Adrenal gland (tissue), 19 donors: Measurements from ENCODE around the gene TCP11. TPM values are rescaled to one million over a fixed set of nuclear protein-coding genes. Genes with fewer than 3 reads are reported as not detected.

Source experiments
- DNase-seq, 7 donors: peaks; one replicate each; pipeline ENCODE4 v3.0.0-alpha.2; 2019 to 2020
- H3K27ac ChIP-seq, 5 donors: fragments of 200-600 bp; sonication (generic) in 4 of 5; 1 replicate in 3 of 5; 2 replicates in 2 of 5; pipeline versions ENCODE4 v1.5.1 to v1.8.0; 2016 to 2020; ENCODE audit warnings: mild to moderate bottlenecking in 1 of 5
- H3K27me3 ChIP-seq: fragments of 200-600 bp; 2 replicates; pipeline ENCODE4 v1.8.0; 2021
- H3K36me3 ChIP-seq, 2 donors: fragments of 200-600 bp; replicated peaks in 1 of 2; 1 replicate in 1 of 2; 2 replicates in 1 of 2; pipeline versions ENCODE4 v1.5.1 to v1.8.0; 2018 to 2022
- H3K4me1 ChIP-seq, 2 donors: fragments of 200-600 bp; replicated peaks in 1 of 2; 1 replicate in 1 of 2; 2 replicates in 1 of 2; pipeline versions ENCODE4 v1.5.1 to v1.8.0; 2018 to 2021
- H3K4me3 ChIP-seq, 4 donors: fragments of 200-600 bp; sonication (generic) in 3 of 4; one replicate each; pipeline ENCODE4 v1.5.1; 2016 to 2018
- H3K9me3 ChIP-seq, 3 donors: fragments of 200-600 bp; sonication (generic) in 1 of 3; replicated peaks in 1 of 3; 1 replicate in 2 of 3; 2 replicates in 1 of 3; pipeline versions ENCODE4 v1.5.1 to v1.8.0; 2016 to 2021
- CTCF ChIP-seq, 6 experiments: fragments of 450-650 bp in 4 of 6; fragments of 200-600 bp in 2 of 6; sonication (generic) in 1 of 6; IDR thresholded peaks; 1 replicate in 5 of 6; 2 replicates in 1 of 6; pipeline versions ENCODE4 v1.5.1 to v1.8.0; 2016 to 2021; ENCODE audit warnings: antibody characterized with exemption in 6 of 6, mild to moderate bottlenecking in 2 of 6, moderate library complexity in 1 of 6
- POLR2A ChIP-seq, 2 donors: fragments of 450-650 bp; IDR thresholded peaks; one replicate each; pipeline ENCODE4 v1.6.1; 2017; ENCODE audit warnings: antibody characterized with exemption in 2 of 2, mild to moderate bottlenecking in 2 of 2, moderate library complexity in 1 of 2
- WGBS, 4 donors: extraction: QIAGEN DNeasy Blood & Tissue Kit in 2 of 4; methylation state at CpG; one replicate each; pipeline versions ENCODE4 v1.1.5 to v1.1.7; 2013 to 2017; 5-methylcytosine and 5-hydroxymethylcytosine counted together
- intact Hi-C, 2 donors: fragments of 100-400 bp; cut with DNase I; formaldehyde crosslinking; loops; one replicate each; pipeline versions ENCODE4 v1.14.1 to v1.15.0; 2022 to 2023
- long read RNA-seq, 10 donors: library from polyadenylated mRNA in 3 of 10; unstranded in 2 of 10; stranded (forward) in 1 of 10; transcript quantifications; one replicate each; pipeline ENCODE4 v2.0.0 and lab custom pipeline, GENCODE V29; 2021 to 2026
- polyA plus RNA-seq, 3 donors: library from polyadenylated mRNA; stranded (reverse); fragments of 200-250 nt in 2 of 3; fragments of 350-450 nt in 1 of 3; fragmentation: Illumina TruSeq in 1 of 3; extraction: RNeasy Lipid Tissue Mini Kit (QIAGEN cat#74804) in 1 of 3; gene quantifications; one replicate each; pipeline ENCODE4 v1.2.3, GENCODE V29; 2013 to 2014
- total RNA-seq, 9 donors: library from RNA; depleted of rRNA in 4 of 9; stranded (reverse); fragments of >200 nt in 4 of 9; fragments of 120-200 nt in 1 of 9; fragmentation: NEBNext Ultra II Directional in 1 of 9; extraction: Animal tissue kit (Norgen Biotek cat#: 25700) in 1 of 9; gene quantifications; one replicate each; pipeline versions ENCODE4 v1.1.0 to v1.2.4, GENCODE V29; 2013 to 2023
- donor health status: healthy with polysubstance abuse.
- donor health status: Bipolar disorder and iron deficiency.
- donor health status: DM: yes; HTN: yes; CAD: no.
- donor health status: DM: no; HTN: no; CAD: no.
- donor health status: DM: no; HTN: no; CAD: no.
- donor health status: DM: yes; HTN: yes; CAD: no.

TCP11 gene
- total RNA-seq = under 1 TPM in 4 of 9 donors, not detected in 5; 0.24 to 0.40 (median 0.33) TPM
- under 1 TPM in 1 of 3 donors, not detected in 2; 0.13 TPM for polyA plus RNA-seq
- long read RNA-seq, donor 1 = 0 reads
- long read RNA-seq, donor 2 = 0 reads
- long read RNA-seq, donor 3 = 0 reads
- long read RNA-seq, donor 4 = 0 reads
- long read RNA-seq, donor 5 = 0 reads
- long read RNA-seq, donor 6 = 0 reads
- long read RNA-seq, donor 7 = 0 reads
- long read RNA-seq, donor 8 = 0 reads
- long read RNA-seq, donor 9 = 0 reads
- long read RNA-seq, donor 10 = 0 reads

GRCh38 chr6:35141007-35141655, at the start of gene TCP11:
Gene TCP11 (minus strand): TSS chr6:35141339. CDS start chr6:35140870, 469 bp downstream.
- Histone ChIP-seq H3K4me3 (peak within 1 kb of the TSS in 1 of 4 donors; percentile 23), H3K36me3 (no peaks in the 10 kb centered on the region), H3K27ac (no peak within 1 kb of the TSS), H3K4me1 (peaks cover 0 to 20% of the 10 kb centered on the region in 2 donors), H3K9me3 (no peaks in the 10 kb centered on the region), H3K27me3 (no peaks in the 10 kb centered on the region)
- no peak for TF ChIP-seq POLR2A (IDR thresholded peaks at IDR 0.05)
- DNase-seq = peak in 6 of 7 donors; percentile 20 to 56 (median 32)
- 24 to 64% (median 31%) methylated on average over 5 to 69 of the region's 69 CpGs for WGBS, 4 donors
- intact Hi-C loops = loop anchor here (2.0 to 10.0 kb wide), 3 partner anchors 64 to 159 kb away; no protein-coding TSS in a partner anchor

DNA sequence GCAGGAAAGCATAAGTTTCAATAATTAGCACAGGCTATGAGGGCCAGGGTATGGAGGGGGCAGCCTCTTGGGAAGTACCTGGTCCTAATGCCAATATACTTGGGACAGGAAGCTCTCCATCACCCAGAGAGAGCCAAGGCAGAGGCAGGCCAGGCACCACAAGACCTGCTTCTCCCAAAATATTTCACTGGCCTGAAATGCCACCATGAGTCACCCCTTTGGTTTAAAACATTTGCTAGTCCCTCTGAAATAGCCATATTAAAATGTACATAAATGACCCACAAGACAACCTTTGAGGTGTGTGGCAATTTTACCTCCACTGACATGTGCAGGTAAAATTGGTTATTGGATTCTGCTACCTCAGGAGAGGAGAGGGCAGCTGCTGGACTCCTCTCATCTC, 49.2 kb upstream of the TCP11 start:
- Histone ChIP-seq H3K4me3 (no peak overlapping the region), H3K27ac (no peak overlapping the region), H3K4me1 (peaks cover 0 to under 1% of the 10 kb centered on the region in 2 donors), H3K9me3 (no peaks in the 10 kb centered on the region), H3K36me3 (no peaks in the 10 kb centered on the region), H3K27me3 (no peaks in the 10 kb centered on the region)
- DNase-seq = no peak
- TF ChIP-seq CTCF (IDR thresholded peaks at IDR 0.05) = no peak
- TF ChIP-seq POLR2A (IDR thresholded peaks at IDR 0.05) = no peak
- intact Hi-C loops = no loop called here

- Histone ChIP-seq H3K9me3 (no peaks in the 10 kb centered on the region), H3K36me3 (no peaks in the 10 kb centered on the region), H3K4me1 (peaks cover 0 to 5% of the 10 kb centered on the region in 2 donors), H3K4me3 (no peak overlapping the region), H3K27ac (no peak overlapping the region), H3K27me3 (no peaks in the 10 kb centered on the region)
- intact Hi-C loops = no loop called here
- whole genome bisulfite sequencing, 4 donors = 71 to 95% (median 82%) methylated on average over 2 to 3 of the region's 3 CpGs
- no peak for DNase-seq
- no peak for TF ChIP-seq CTCF (IDR thresholded peaks at IDR 0.05)
Measured at GRCh38 chr6:35188886-35189285, 47.7 kb upstream of the TCP11 start.

- H3K27me3 ChIP-seq = no peaks in the 10 kb centered on the region
- H3K9me3 ChIP-seq = no peaks in the 10 kb centered on the region
- peaks cover 8 to 12% of the 10 kb centered on the region in 2 donors for H3K4me1 ChIP-seq
- intact Hi-C loops = no loop called here
- DNase-seq = no peak
- H3K4me3 ChIP-seq = no peak overlapping the region
- H3K27ac ChIP-seq = no peak overlapping the region
- WGBS, 4 donors = 92 to 100% (median 98%) methylated on average over 2 of the region's 2 CpGs
- TF ChIP-seq POLR2A (IDR thresholded peaks at IDR 0.05) = no peak
- no peak for TF ChIP-seq CTCF (IDR thresholded peaks at IDR 0.05)
- no peaks in the 10 kb centered on the region for H3K36me3 ChIP-seq
Measured at GRCh38 chr6:35186571-35186970, 45.4 kb upstream of the TCP11 start.
